Measurements from ENCODE around the gene PLGLB1.
"Not testable (repeated sequence)": the region's sequence is repeated elsewhere in the genome, so short reads cannot be mapped to it uniquely, and the experiment has no call there.

The PLGLB1 gene

GRCh38 chr2:87021744-87022143 lies at the start of gene PLGLB1:
TSS of gene PLGLB1 (minus strand) at chr2:87021844. CDS start at chr2:87021783, 61 bp downstream.
- DNase-seq, result not testable (repeated sequence)

- DNase-seq, result not testable (repeated sequence)
These were observed 42.7 kb upstream of the PLGLB1 start for GRCh38 chr2:87064305-87064704.

- not testable (repeated sequence) for DNase-seq
These were observed 41.8 kb upstream of the PLGLB1 start for GRCh38 chr2:87063431-87063830.

- DNase-seq, result not testable (repeated sequence)
These were observed 39.9 kb upstream of the PLGLB1 start for GRCh38 chr2:87061519-87061918.

- DNase-seq, result not testable (repeated sequence)
These were observed 36.0 kb upstream of the PLGLB1 start for GRCh38 chr2:87057606-87058005.

GRCh38 chr2:87056843-87057242 lies 35.2 kb upstream of the PLGLB1 start:
- not testable (repeated sequence) for DNase-seq

- DNase-seq, result not testable (repeated sequence)
These were observed 34.8 kb upstream of the PLGLB1 start for GRCh38 chr2:87056435-87056834.

- DNase-seq, result not testable (repeated sequence)
These were observed 32.7 kb upstream of the PLGLB1 start for GRCh38 chr2:87054375-87054774.

GRCh38 chr2:87041321-87041978 lies 19.8 kb upstream of the PLGLB1 start:
- not testable (repeated sequence) for DNase-seq

- DNase-seq, result not testable (repeated sequence)
These were observed 7.0 kb upstream of the PLGLB1 start for GRCh38 chr2:87028607-87029006.

GRCh38 chr2:87026816-87027215 lies 5.2 kb upstream of the PLGLB1 start:
- DNase-seq, result not testable (repeated sequence)

- DNase-seq, result not testable (repeated sequence)
These were observed 4.3 kb upstream of the PLGLB1 start for GRCh38 chr2:87025927-87026326.

- not testable (repeated sequence) for DNase-seq
These were observed 2.5 kb upstream of the PLGLB1 start for GRCh38 chr2:87023988-87024615.

GRCh38 chr2:87021043-87021442 lies 601 bp downstream of the PLGLB1 start:
- DNase-seq, result not testable (repeated sequence)

- not testable (repeated sequence) for DNase-seq
These were observed 2.6 kb downstream of the PLGLB1 start for GRCh38 chr2:87019053-87019452.

GRCh38 chr2:87014489-87015169 lies 7.0 kb downstream of the PLGLB1 start:
- DNase-seq, result not testable (repeated sequence)

- not testable (repeated sequence) for DNase-seq
These were observed 17.2 kb downstream of the PLGLB1 start for GRCh38 chr2:87004398-87004797.

All from NCI-H187 (cell line).